CD4-positive, CD25-positive, alpha-beta regulatory T cell (primary cell): ENCODE results near the gene RPL37A. TPM values are rescaled to one million over a fixed set of nuclear protein-coding genes. Genes with fewer than 3 reads are reported as not detected.

Experiments used
- ATAC-seq, 2 donors: fragments of 150-1000 bp; cut with Tn5 transposase; one replicate each; pipeline ENCODE4 v1.10.0; 2021; ENCODE audit warnings: low read depth in 2 of 2, moderate number of reproducible peaks in 2 of 2, moderate library complexity in 1 of 2
- DNase-seq, 3 donors: peaks; one replicate each; pipeline versions ENCODE4 v3.0.0 to v3.0.0-alpha.2; 2012 to 2022; ENCODE audit warnings: mixed read lengths in 1 of 3
- H3K27ac ChIP-seq: one replicate; pipeline ENCODE4 v1.7.0; 2013; ENCODE audit warnings: mild to moderate bottlenecking, low read length; ENCODE audit not compliant: insufficient read depth, poor library complexity, severe bottlenecking
- H3K27me3 ChIP-seq: one replicate; pipeline ENCODE4 v1.7.0; 2013; ENCODE audit warnings: low read length; ENCODE audit not compliant: control insufficient read depth, insufficient read depth
- H3K36me3 ChIP-seq: one replicate; pipeline ENCODE4 v1.7.0; 2013; ENCODE audit warnings: mild to moderate bottlenecking, low read length, moderate library complexity; ENCODE audit not compliant: control insufficient read depth, insufficient read depth
- H3K4me1 ChIP-seq: 2 replicates; pipeline ENCODE4 v1.7.0; 2013; ENCODE audit warnings: mild to moderate bottlenecking, low read length; ENCODE audit not compliant: insufficient read depth, control insufficient read depth, poor library complexity, severe bottlenecking
- H3K4me3 ChIP-seq: one replicate; pipeline ENCODE4 v1.7.0; 2013; ENCODE audit warnings: low read depth, mild to moderate bottlenecking, low read length, moderate library complexity
- H3K9me3 ChIP-seq, 2 experiments: 1 replicate in 1 of 2; 2 replicates in 1 of 2; pipeline ENCODE4 v1.7.0; 2013; ENCODE audit warnings: low read length in 2 of 2, mild to moderate bottlenecking in 1 of 2, moderate library complexity in 1 of 2; ENCODE audit not compliant: control insufficient read depth in 2 of 2
- H3K27ac Mint-ChIP-seq, 3 donors: one replicate each; pipeline ENCODE4 v1.8.0; 2020 to 2022; ENCODE audit warnings: mild to moderate bottlenecking in 3 of 3, mixed read lengths in 3 of 3, moderate library complexity in 2 of 3
- H3K27me3 Mint-ChIP-seq: one replicate; pipeline ENCODE4 v1.8.0; 2022; ENCODE audit warnings: mild to moderate bottlenecking, mixed read lengths
- H3K36me3 Mint-ChIP-seq: one replicate; pipeline ENCODE4 v1.8.0; 2020; ENCODE audit warnings: mixed read lengths
- H3K4me1 Mint-ChIP-seq, 4 donors: one replicate each; pipeline ENCODE4 v1.8.0; 2020 to 2022; ENCODE audit warnings: mixed read lengths in 4 of 4, mild to moderate bottlenecking in 1 of 4
- H3K4me3 Mint-ChIP-seq, 4 donors: one replicate each; pipeline ENCODE4 v1.8.0; 2020 to 2022; ENCODE audit warnings: mild to moderate bottlenecking in 4 of 4, mixed read lengths in 4 of 4, moderate library complexity in 3 of 4
- H3K9me3 Mint-ChIP-seq, 7 donors: one replicate each; pipeline ENCODE4 v1.8.0; 2020 to 2022; ENCODE audit warnings: mixed read lengths in 7 of 7, mild to moderate bottlenecking in 3 of 7, moderate library complexity in 2 of 7
- polyA plus RNA-seq, 4 donors: library from polyadenylated mRNA; unstranded; fragments of 300-500 nt; fragmentation: Illumina TruSeq; gene quantifications; one replicate each; pipeline ENCODE4 v1.2.3, GENCODE V29; 2021
- total RNA-seq: library from RNA; stranded (reverse); gene quantifications from one replicate; pipeline ENCODE4 v1.2.3, GENCODE V29; 2022

The RPL37A gene
- total and polyA plus RNA-seq, 5 donors from 2014 or later = 2,531 to 4,158 (median 3,408) TPM

DNA sequence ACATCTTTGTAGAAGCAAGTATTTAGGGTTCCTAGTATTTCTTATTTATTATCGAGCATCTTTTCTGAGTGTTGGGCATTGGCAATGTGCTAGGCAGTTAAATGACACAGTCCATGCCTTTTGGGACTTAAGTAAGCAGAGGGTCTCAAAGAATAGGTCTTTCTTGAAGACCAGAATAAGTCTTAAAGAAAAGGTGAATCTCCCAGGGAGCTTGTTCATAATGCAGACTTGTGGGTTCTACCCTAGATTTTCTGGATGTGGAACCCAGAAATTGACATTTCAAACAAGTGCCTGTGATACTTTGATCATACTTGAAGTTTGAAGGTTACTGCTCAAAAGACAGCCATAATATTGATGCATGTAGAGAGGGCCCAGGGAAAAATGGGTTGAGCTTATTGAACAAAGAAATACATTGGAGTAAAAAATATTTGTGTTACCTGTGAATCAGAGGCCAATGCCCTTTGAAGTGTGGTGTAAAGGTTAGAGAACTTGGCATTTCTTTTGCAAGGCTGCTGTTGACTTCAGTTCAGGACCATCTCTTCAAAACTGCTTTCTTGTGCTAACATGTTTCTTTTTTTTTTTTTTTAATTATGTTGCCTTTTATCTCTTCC, 24.4 kb downstream of the RPL37A start:
- DNase-seq (no peak), ATAC-seq (no peak)
- Mint-ChIP-seq H3K36me3 (no peaks in the 10 kb centered on the region), H3K9me3 (peaks cover 0 to 3% (median 0%) of the 10 kb centered on the region in 7 donors), H3K4me1 (no peaks in the 10 kb centered on the region), H3K27me3 (no peaks in the 10 kb centered on the region), H3K4me3 (no peak overlapping the region), H3K27ac (no peak overlapping the region)
- Histone ChIP-seq H3K27ac (no peak overlapping the region), H3K9me3 (no peaks in the 10 kb centered on the region), H3K4me1 (no peaks in the 10 kb centered on the region), H3K4me3 (no peak overlapping the region), H3K27me3 (no peaks in the 10 kb centered on the region), H3K36me3 (no peaks in the 10 kb centered on the region)

DNA sequence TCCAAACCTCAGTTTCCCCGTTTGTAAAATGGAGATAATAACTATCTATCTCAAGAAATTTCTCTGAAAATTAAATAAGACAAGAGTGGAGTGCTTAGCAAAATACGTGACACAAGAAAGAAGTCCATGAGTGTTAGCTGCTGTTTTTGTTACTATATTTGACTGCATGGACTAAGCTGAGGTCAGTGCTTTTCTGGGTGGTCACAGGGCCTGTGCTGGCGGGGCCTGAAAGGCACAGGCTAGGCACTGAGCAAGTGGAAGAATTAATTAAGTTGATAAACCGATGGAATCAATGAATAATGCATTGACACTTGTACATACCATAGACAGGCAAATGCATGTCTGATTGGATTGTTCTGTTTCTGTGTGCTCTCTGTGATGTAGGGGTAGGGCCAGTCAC, 27.3 kb downstream of the RPL37A start:
- Histone ChIP-seq H3K36me3 (no peaks in the 10 kb centered on the region), H3K4me3 (no peak overlapping the region), H3K9me3 (no peaks in the 10 kb centered on the region), H3K27me3 (no peaks in the 10 kb centered on the region), H3K27ac (no peak overlapping the region), H3K4me1 (no peaks in the 10 kb centered on the region)
- Mint-ChIP-seq H3K4me3 (no peak overlapping the region), H3K27me3 (no peaks in the 10 kb centered on the region), H3K4me1 (no peaks in the 10 kb centered on the region), H3K36me3 (no peaks in the 10 kb centered on the region), H3K9me3 (peaks cover 0 to 3% (median 0%) of the 10 kb centered on the region in 7 donors), H3K27ac (no peak overlapping the region)
- DNase-seq (no peak), ATAC-seq (no peak)

DNA sequence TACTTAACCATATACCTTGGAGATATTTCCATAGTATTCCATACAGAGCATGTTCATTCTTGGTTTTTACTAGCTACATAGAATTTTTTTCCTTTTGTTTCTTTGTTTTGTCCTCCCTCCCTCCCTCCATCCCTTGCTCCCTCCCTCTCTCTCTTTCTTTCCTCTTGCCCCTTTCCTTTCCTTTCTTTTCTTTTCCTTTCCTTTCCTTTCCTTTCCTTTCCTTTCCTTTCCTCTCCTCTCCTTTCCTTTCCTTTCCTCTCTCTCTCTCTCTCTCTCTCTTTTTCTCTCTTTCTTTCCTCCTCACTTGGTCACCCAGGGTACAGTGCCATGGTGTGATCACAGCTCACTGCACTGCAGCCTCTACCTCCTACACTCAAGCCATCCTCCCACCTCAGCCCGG, 28.3 kb downstream of the RPL37A start:
- peaks cover under 1% of the 10 kb centered on the region for H3K27me3 Mint-ChIP-seq

DNA sequence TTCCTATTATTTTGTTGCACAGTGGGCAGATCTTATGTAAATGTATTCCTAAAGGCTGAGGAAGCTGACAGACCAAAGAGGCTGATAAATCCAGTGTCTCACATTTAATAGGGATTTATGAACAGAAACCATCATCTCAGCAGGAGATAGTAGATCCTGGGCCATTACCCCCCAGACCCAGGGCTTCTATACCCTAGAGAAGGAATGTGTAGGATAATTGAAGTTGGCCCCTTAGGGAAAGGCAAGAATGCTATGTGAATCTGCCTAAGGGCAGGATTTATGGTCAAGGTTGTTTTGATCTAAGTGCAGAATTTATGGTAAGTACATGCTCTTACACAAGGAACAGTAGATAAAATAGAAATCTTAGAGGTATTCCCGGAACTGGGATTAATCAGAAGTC, 29.0 kb downstream of the RPL37A start:
- Histone ChIP-seq H3K9me3 (no peaks in the 10 kb centered on the region), H3K27ac (no peak overlapping the region), H3K4me3 (no peak overlapping the region), H3K36me3 (no peaks in the 10 kb centered on the region), H3K27me3 (no peaks in the 10 kb centered on the region), H3K4me1 (no peaks in the 10 kb centered on the region)
- peaks cover 0 to 3% (median 0%) of the 10 kb centered on the region in 7 donors for H3K9me3 Mint-ChIP-seq
- H3K4me1 Mint-ChIP-seq = no peaks in the 10 kb centered on the region
- H3K36me3 Mint-ChIP-seq = no peaks in the 10 kb centered on the region
- ATAC-seq (no peak), DNase-seq (no peak)
- peaks cover 4% of the 10 kb centered on the region for H3K27me3 Mint-ChIP-seq
- no peak overlapping the region for H3K27ac Mint-ChIP-seq
- H3K4me3 Mint-ChIP-seq = no peak overlapping the region

More for the DNA sequence above, 28.3 kb downstream of the RPL37A start:
- Mint-ChIP-seq H3K9me3 (peaks cover 0 to 3% (median 0%) of the 10 kb centered on the region in 7 donors), H3K4me1 (no peaks in the 10 kb centered on the region), H3K36me3 (no peaks in the 10 kb centered on the region), H3K4me3 (no peak overlapping the region), H3K27ac (no peak overlapping the region)
- no peak overlapping the region for H3K27ac ChIP-seq
- no peaks in the 10 kb centered on the region for H3K36me3 ChIP-seq
- H3K27me3 ChIP-seq = no peaks in the 10 kb centered on the region
- no peak for DNase-seq
- H3K9me3 ChIP-seq = no peaks in the 10 kb centered on the region
- no peak for ATAC-seq
- no peak overlapping the region for H3K4me3 ChIP-seq
- H3K4me1 ChIP-seq = no peaks in the 10 kb centered on the region

DNA sequence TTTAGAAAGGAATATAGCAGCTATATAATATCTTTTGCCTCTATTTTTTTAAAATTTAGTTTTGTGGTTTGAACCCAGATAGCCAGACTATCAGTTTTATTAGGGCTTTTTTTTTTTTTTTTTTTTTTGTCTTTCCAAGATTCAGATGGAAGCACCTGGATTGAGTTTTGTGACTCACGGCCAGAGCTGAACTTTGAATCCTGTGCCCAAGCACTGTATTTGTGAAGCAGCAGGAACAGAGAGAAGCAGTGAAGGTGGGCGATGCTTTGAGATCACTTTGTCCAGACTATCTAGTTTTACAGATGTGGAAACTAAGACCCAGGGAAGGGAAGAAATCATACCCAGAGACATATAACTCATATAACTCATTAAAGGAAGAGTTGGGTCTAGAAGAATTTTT, 33.9 kb downstream of the RPL37A start:
- H3K4me3 ChIP-seq = no peak overlapping the region
- peaks cover 0 to 2% (median 0%) of the 10 kb centered on the region in 7 donors for H3K9me3 Mint-ChIP-seq
- peaks cover 11% of the 10 kb centered on the region for H3K27me3 Mint-ChIP-seq
- H3K9me3 ChIP-seq = no peaks in the 10 kb centered on the region
- no peak overlapping the region for H3K27ac ChIP-seq
- H3K4me1 ChIP-seq = no peaks in the 10 kb centered on the region
- H3K36me3 Mint-ChIP-seq = no peaks in the 10 kb centered on the region
- no peaks in the 10 kb centered on the region for H3K36me3 ChIP-seq
- H3K27me3 ChIP-seq = no peaks in the 10 kb centered on the region
- H3K4me3 Mint-ChIP-seq = no peak overlapping the region
- ATAC-seq (no peak), DNase-seq (no peak)
- H3K27ac Mint-ChIP-seq = no peak overlapping the region
- peaks cover 0 to 3% (median 0%) of the 10 kb centered on the region in 4 donors for H3K4me1 Mint-ChIP-seq

DNA sequence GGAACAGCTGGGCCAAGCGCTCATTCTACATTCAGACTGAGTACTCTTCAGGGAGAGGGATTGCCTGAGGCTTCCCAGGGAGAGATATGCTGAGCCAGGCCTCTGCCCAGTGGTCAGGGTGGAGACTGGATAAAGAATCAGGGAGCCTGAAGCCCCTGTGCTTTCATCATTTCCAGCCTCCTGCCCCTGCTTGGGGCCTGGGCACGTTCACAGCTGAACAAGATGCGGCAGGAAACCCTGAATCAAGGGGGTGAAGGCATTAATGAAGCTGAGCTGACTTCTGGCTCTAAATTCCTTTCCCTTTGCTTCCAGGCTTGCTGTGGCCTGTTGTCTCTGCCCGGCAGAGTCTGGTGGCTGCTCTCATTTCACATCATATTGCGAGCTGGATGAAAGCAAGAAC, 35.0 kb downstream of the RPL37A start:
- Histone ChIP-seq H3K4me1 (no peaks in the 10 kb centered on the region), H3K36me3 (no peaks in the 10 kb centered on the region), H3K27ac (no peak overlapping the region), H3K27me3 (no peaks in the 10 kb centered on the region), H3K4me3 (no peak overlapping the region), H3K9me3 (no peaks in the 10 kb centered on the region)
- Mint-ChIP-seq H3K4me3 (no peak overlapping the region), H3K4me1 (peaks cover 0 to 3% (median 0%) of the 10 kb centered on the region in 4 donors), H3K36me3 (no peaks in the 10 kb centered on the region), H3K9me3 (no peaks in the 10 kb centered on the region), H3K27ac (no peak overlapping the region), H3K27me3 (peaks cover 11% of the 10 kb centered on the region)
- no peak for DNase-seq
- ATAC-seq = no peak

DNA sequence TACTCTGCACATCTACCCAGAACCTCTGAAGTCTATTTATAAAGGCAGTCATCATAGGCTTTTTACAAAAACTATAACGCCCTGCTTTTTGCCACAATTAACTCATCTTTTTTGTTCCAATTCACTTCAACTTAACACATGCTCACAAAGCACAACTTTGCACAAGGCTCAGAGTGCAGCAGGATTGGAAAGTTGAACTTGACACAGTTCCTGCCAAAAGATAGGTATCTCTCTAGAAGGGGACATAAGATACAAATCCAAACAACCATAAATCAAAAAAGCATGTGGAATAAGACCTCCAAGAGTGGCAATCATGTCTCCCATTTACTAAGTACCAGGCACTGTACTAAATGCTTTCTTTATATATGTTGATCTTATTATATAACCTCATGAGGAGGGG, 36.2 kb downstream of the RPL37A start:
- no peaks in the 10 kb centered on the region for H3K36me3 ChIP-seq
- H3K4me1 Mint-ChIP-seq = peaks cover 0 to 3% (median 0%) of the 10 kb centered on the region in 4 donors
- no peak for DNase-seq
- no peaks in the 10 kb centered on the region for H3K4me1 ChIP-seq
- H3K4me3 Mint-ChIP-seq = no peak overlapping the region
- no peaks in the 10 kb centered on the region for H3K9me3 Mint-ChIP-seq
- peaks cover 11% of the 10 kb centered on the region for H3K27me3 Mint-ChIP-seq
- H3K4me3 ChIP-seq = no peak overlapping the region
- no peaks in the 10 kb centered on the region for H3K36me3 Mint-ChIP-seq
- H3K27ac Mint-ChIP-seq = no peak overlapping the region
- no peaks in the 10 kb centered on the region for H3K9me3 ChIP-seq
- H3K27ac ChIP-seq = no peak overlapping the region
- no peak for ATAC-seq
- H3K27me3 ChIP-seq = peaks cover 2% of the 10 kb centered on the region

DNA sequence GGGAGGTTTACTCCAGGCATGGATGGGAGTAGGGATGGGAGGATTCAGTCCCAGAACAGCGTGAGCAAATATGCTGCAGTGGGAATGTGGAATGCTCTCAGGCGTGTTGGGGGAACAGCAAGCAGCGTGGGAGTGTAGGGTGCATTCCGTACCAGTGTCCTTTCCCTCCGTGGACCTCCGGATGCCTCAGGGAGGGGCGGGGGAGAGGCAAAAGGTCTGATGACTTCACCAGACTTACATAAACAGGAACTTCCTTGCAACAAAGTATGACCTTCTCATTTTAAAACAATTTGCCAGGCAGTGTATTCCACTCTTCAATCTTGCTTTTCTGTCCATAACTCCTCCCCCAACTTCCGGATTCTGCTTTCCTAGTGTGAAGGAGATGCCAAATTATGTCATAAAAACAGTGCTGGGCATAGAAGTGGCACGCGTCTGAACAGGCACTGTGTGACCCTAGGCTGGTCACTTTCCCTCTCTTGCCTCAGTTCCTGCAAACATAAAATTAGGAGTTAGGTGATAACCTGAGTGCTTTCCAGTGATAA, 36.9 kb downstream of the RPL37A start:
- Mint-ChIP-seq H3K36me3 (no peaks in the 10 kb centered on the region), H3K9me3 (no peaks in the 10 kb centered on the region), H3K4me3 (no peak overlapping the region), H3K4me1 (peaks cover 0 to 3% (median 0%) of the 10 kb centered on the region in 4 donors), H3K27ac (no peak overlapping the region), H3K27me3 (peaks cover 11% of the 10 kb centered on the region)
- Histone ChIP-seq H3K4me1 (no peaks in the 10 kb centered on the region), H3K9me3 (no peaks in the 10 kb centered on the region), H3K36me3 (no peaks in the 10 kb centered on the region), H3K27me3 (peaks cover 2% of the 10 kb centered on the region), H3K27ac (no peak overlapping the region), H3K4me3 (no peak overlapping the region)
- no peak for ATAC-seq
- DNase-seq = peak in 1 of 3 donors; percentile 13
